SK-N-SH (cell line): ENCODE data around the gene GNG11. TPM values are rescaled to one million over a fixed set of nuclear protein-coding genes. Genes with fewer than 3 reads are reported as not detected.

Experiments used
- CTCF ChIA-PET: fragments of 300-600, 350-600 bp; formaldehyde crosslinking; extraction: SDS; loops from one replicate; lab custom pipeline; 2021; lab: Yijun Ruan, JAX
- POLR2A ChIA-PET: fragments of 350-600 bp; sonication (Branson Sonifier 250); formaldehyde crosslinking; extraction: SDS; loops from one replicate; lab custom pipeline; 2020; ENCODE audit warnings: antibody characterized with exemption, inconsistent platforms; lab: Yijun Ruan, JAX
- DNase-seq: peaks from one replicate; pipeline ENCODE4 v3.0.0; 2012
- H2AFZ ChIP-seq: fragments of 200-600 bp; sonication (generic); 2 replicates; pipeline ENCODE4 v1.8.1; 2016; ENCODE audit warnings: antibody characterized with exemption, mild to moderate bottlenecking, low read depth
- H3F3A ChIP-seq: fragments of 200-600 bp; sonication (generic); replicated peaks from 2 replicates; pipeline ENCODE3; 2016; ENCODE audit warnings: antibody characterized with exemption, mild to moderate bottlenecking; ENCODE audit not compliant: insufficient read depth
- H3K27ac ChIP-seq, 2 experiments: fragments of 200-500 bp in 1 of 2; fragments of 200-600 bp in 1 of 2; sonication (Bioruptor generic) in 1 of 2; sonication (generic), shearing (Covaris generic) in 1 of 2; 2 replicates each; pipeline versions ENCODE4 v1.5.1 to v1.6.1; 2014 to 2016; ENCODE audit warnings: low read depth in 2 of 2, inconsistent platforms in 1 of 2, low read length in 1 of 2, mild to moderate bottlenecking in 1 of 2, mixed read lengths in 1 of 2
- H3K27me3 ChIP-seq: fragments of 200-600 bp; sonication (generic), shearing (Covaris generic); 2 replicates; pipeline ENCODE4 v1.6.1; 2016; ENCODE audit warnings: mixed run types; ENCODE audit not compliant: insufficient read depth
- H3K36me3 ChIP-seq, 2 experiments: fragments of 200-500 bp in 1 of 2; fragments of 200-600 bp in 1 of 2; sonication (Bioruptor generic) in 1 of 2; sonication (generic) in 1 of 2; replicated peaks in 1 of 2; 2 replicates each; pipeline versions ENCODE3 to v1.5.1; 2014 to 2016; ENCODE audit warnings: low read length in 1 of 2, mild to moderate bottlenecking in 1 of 2; ENCODE audit not compliant: insufficient read depth in 2 of 2, control insufficient read depth in 1 of 2
- H3K4me1 ChIP-seq, 2 experiments: fragments of 200-500 bp in 1 of 2; fragments of 200-600 bp in 1 of 2; sonication (Bioruptor generic) in 1 of 2; sonication (generic), shearing (Covaris generic) in 1 of 2; 2 replicates each; pipeline versions ENCODE4 v1.5.1 to v1.6.1; 2014 to 2016; ENCODE audit warnings: low read depth in 1 of 2, low read length in 1 of 2, mixed run types in 1 of 2; ENCODE audit not compliant: insufficient read depth in 2 of 2, control insufficient read depth in 1 of 2
- H3K4me2 ChIP-seq: fragments of 200-600 bp; sonication (generic), shearing (Covaris generic); 2 replicates; pipeline ENCODE4 v1.6.1; 2017; ENCODE audit warnings: mixed run types
- H3K4me3 ChIP-seq, 2 experiments: fragments of 200-500 bp in 1 of 2; fragments of 200-600 bp in 1 of 2; sonication (Bioruptor generic) in 1 of 2; sonication (generic), shearing (Covaris generic) in 1 of 2; 2 replicates each; pipeline versions ENCODE4 v1.5.1 to v1.8.1; 2014 to 2016; ENCODE audit warnings: low read depth in 2 of 2, inconsistent platforms in 1 of 2, low read length in 1 of 2, mild to moderate bottlenecking in 1 of 2, mixed read lengths in 1 of 2, moderate library complexity in 1 of 2
- H3K79me2 ChIP-seq: fragments of 200-600 bp; sonication (generic); 2 replicates; pipeline ENCODE4 v1.8.1; 2017; ENCODE audit warnings: mild to moderate bottlenecking; ENCODE audit not compliant: insufficient read depth
- H3K9ac ChIP-seq: fragments of 200-600 bp; sonication (generic); 2 replicates; pipeline ENCODE4 v1.6.1; 2017; ENCODE audit warnings: mixed run types
- H3K9me2 ChIP-seq: fragments of 200-600 bp; sonication (generic); 2 replicates; pipeline ENCODE4 v1.6.1; 2017; ENCODE audit warnings: mixed run types
- H3K9me3 ChIP-seq: fragments of 200-600 bp; sonication (generic); 2 replicates; pipeline ENCODE4 v1.6.1; 2017; ENCODE audit warnings: mixed run types, mild to moderate bottlenecking, moderate library complexity
- H4K20me1 ChIP-seq: fragments of 200-600 bp; sonication (generic); 2 replicates; pipeline ENCODE4 v1.6.1; 2017; ENCODE audit warnings: mild to moderate bottlenecking, mixed run types; ENCODE audit not compliant: insufficient read depth
- EZH2phosphoT487 ChIP-seq: fragments of 200-600 bp; sonication (generic); IDR thresholded peaks from 2 replicates; pipeline ENCODE4 v1.6.1; 2017; ENCODE audit warnings: low read depth, mixed run types, mild to moderate bottlenecking, antibody characterized with exemption, moderate library complexity, borderline replicate concordance
- FOXJ3 ChIP-seq: sonication (generic); formaldehyde crosslinking; IDR thresholded peaks from 2 replicates; pipeline ENCODE4 v1.5.1; 2020; ENCODE audit warnings: mild to moderate bottlenecking, missing genetic modification reagents
- GATA2 ChIP-seq: sonication (generic); formaldehyde crosslinking; IDR thresholded peaks from 2 replicates; pipeline ENCODE4 v1.5.0; 2020; ENCODE audit warnings: mild to moderate bottlenecking, missing genetic modification reagents
- NRF1 ChIP-seq: IDR thresholded peaks from 2 replicates; pipeline ENCODE4 v1.6.1; 2012; ENCODE audit warnings: low read depth, mild to moderate bottlenecking, low read length
- RCOR1 ChIP-seq: fragments of 150-350 bp; IDR thresholded peaks from 2 replicates; pipeline ENCODE4 v1.6.1; 2017; ENCODE audit warnings: antibody characterized with exemption, low read length
- YY1 ChIP-seq: IDR thresholded peaks from 2 replicates; pipeline ENCODE4 v1.4.0; 2012; ENCODE audit warnings: low read depth, mild to moderate bottlenecking
- WGBS: methylation state at CpG from one replicate; pipeline ENCODE4 v1.1.6; 2017; ENCODE audit warnings: low lambda C conversion rate; 5-methylcytosine and 5-hydroxymethylcytosine counted together
- polyA plus RNA-seq, 3 experiments: library from polyadenylated mRNA; depleted of rRNA; stranded (reverse); fragments of >200 nt; gene quantifications; 2 replicates each; pipeline ENCODE4 v1.2.3, GENCODE V29; 2012
- TF ChIP-seq, protein P1 (sequence below): fragments of 150-350 bp; IDR thresholded peaks from 2 replicates; pipeline ENCODE4 v1.6.1; 2017; ENCODE audit warnings: antibody characterized with exemption, low read length, low read depth, borderline replicate concordance
- TF ChIP-seq, protein P2 (sequence below): fragments of 200-600 bp; sonication (generic); IDR thresholded peaks from 2 replicates; pipeline ENCODE4 v1.6.1; 2017; ENCODE audit warnings: antibody characterized with exemption, mild to moderate bottlenecking, moderate library complexity

Gene GNG11
- polyA plus RNA-seq, 1 of the 3 experiments (the other 2 are of a cell fraction) = 11.5 TPM

DNA sequence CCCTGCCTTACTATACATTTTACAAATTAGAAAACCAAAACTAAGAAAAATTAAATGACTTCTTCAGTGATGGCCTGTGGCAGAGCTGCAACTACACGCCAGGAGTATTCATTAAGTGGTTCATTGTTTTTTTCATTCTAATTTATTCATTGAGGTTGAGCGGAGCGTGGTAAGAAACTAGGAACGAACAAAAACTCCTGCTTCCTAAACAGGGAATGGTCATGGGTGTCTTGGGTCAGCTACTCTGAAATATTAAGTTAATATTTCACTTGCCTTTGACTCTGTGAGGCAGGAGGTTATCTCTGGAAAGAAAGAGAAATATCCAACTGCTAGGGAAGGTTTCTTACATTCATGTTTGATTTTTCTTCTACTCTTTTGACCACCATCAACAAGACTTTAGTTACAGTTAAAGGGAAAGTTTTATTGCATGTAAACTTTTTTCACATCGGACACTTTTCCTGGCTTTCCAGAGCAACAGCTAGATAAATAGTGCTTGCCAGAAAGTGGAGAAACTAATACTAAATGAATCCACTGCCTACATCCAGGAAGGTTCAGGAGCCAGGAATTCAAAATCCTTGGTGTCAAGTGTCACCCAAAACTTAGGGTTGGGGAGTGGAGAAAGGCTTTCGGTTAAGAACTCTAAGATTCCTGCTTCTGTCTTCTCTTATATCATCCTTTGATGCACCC, 896 bp upstream of the GNG11 start:
- peaks cover 30% of the 10 kb centered on the region for H3K79me2 ChIP-seq
- POLR2A ChIA-PET = interaction anchor here (1.3 to 1.7 kb wide), 4 partner anchors 25 to 44 kb away, joined by 3 to 8 read pairs (median 4); no protein-coding TSS in a partner anchor
- TF ChIP-seq YY1 (no peak), RCOR1 (no peak), NRF1 (no peak), EZH2phosphoT487 (no peak), FOXJ3 (no peak)
- TF ChIP-seq, protein P1, sequence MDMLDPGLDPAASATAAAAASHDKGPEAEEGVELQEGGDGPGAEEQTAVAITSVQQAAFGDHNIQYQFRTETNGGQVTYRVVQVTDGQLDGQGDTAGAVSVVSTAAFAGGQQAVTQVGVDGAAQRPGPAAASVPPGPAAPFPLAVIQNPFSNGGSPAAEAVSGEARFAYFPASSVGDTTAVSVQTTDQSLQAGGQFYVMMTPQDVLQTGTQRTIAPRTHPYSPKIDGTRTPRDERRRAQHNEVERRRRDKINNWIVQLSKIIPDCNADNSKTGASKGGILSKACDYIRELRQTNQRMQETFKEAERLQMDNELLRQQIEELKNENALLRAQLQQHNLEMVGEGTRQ = no peak
- TF ChIP-seq, all 33 proteins: peak for 0
- Histone ChIP-seq H3K9me2 (no peaks in the 10 kb centered on the region), H3K27ac (peak overlapping the region; percentile 78 to 98; a peak in 3 of 4 replicates), H3K4me2 (peak overlapping the region; percentile 73), H4K20me1 (no peaks in the 10 kb centered on the region), H3K4me3 (no peak overlapping the region; a peak in 1 of 4 replicates), H2AFZ (peak overlapping the region; percentile 92), H3K9ac (no peak overlapping the region), H3K9me3 (no peaks in the 10 kb centered on the region), H3F3A (peaks cover 8% of the 10 kb centered on the region), H3K4me1 (peaks cover 14 to 22% of the 10 kb centered on the region in 2 experiments; a peak in 3 of 4 replicates), H3K36me3 (peaks cover 3 to 4% of the 10 kb centered on the region in 2 experiments), H3K27me3 (no peaks in the 10 kb centered on the region)
- CTCF ChIA-PET = interaction anchor here (0.5 to 3.3 kb wide), 13 partner anchors 10 to 515 kb away, joined by 3 to 17 read pairs (median 4); partner anchors contain the start of gene TFPI2
- DNase-seq = no peak
- WGBS = 77% methylated on average over 6 of the region's 6 CpGs

DNA sequence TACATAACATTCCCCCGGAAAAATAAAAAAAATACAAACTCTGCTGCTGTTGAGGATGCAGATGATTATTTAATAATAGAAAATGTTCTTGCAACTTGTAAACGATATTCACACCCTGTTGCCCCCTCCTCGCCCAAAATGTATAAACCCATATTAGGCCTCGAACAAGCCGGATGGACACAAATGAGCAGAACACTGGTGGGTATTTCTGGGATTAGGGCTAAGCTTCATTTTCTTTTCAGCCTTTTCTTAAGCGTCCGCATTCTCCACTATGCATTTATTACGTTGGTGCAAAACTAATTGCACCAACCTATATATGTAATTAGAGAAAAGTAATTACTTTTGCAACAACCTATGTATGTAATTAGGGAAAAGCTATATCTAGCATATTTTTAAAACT, 349 bp upstream of the GNG11 start:
- H3K9me2 ChIP-seq = no peaks in the 10 kb centered on the region
- H3F3A ChIP-seq = peaks cover 8% of the 10 kb centered on the region
- H4K20me1 ChIP-seq = no peaks in the 10 kb centered on the region
- 56% methylated on average over 8 of the region's 8 CpGs for WGBS
- peak overlapping the region; percentile 92 for H2AFZ ChIP-seq
- H3K79me2 ChIP-seq = peaks cover 30% of the 10 kb centered on the region
- H3K9me3 ChIP-seq = no peaks in the 10 kb centered on the region
- H3K4me1 ChIP-seq = peaks cover 14 to 22% of the 10 kb centered on the region in 2 experiments; a peak in 3 of 4 replicates
- H3K4me3 ChIP-seq = peak overlapping the region; percentile 69 to 79
- ChIA-PET POLR2A (interaction anchor here (0.5 to 1.7 kb wide), 7 partner anchors 18 to 201 kb away, joined by 3 to 8 read pairs (median 4); no protein-coding TSS in a partner anchor), CTCF (interaction anchor here (0.5 to 3.3 kb wide), 22 partner anchors 11 to 514 kb away, joined by 3 to 17 read pairs (median 4); partner anchors contain the start of gene TFPI2)
- peak overlapping the region; percentile 73 for H3K4me2 ChIP-seq
- no peak for TF ChIP-seq GATA2 (CRISPR knock-in tag)
- no peaks in the 10 kb centered on the region for H3K27me3 ChIP-seq
- no peak for DNase-seq
- peak overlapping the region; percentile 78 to 98 for H3K27ac ChIP-seq
- H3K9ac ChIP-seq = peak overlapping the region; percentile 73
- peaks cover 7% of the 10 kb centered on the region in 2 experiments for H3K36me3 ChIP-seq

DNA sequence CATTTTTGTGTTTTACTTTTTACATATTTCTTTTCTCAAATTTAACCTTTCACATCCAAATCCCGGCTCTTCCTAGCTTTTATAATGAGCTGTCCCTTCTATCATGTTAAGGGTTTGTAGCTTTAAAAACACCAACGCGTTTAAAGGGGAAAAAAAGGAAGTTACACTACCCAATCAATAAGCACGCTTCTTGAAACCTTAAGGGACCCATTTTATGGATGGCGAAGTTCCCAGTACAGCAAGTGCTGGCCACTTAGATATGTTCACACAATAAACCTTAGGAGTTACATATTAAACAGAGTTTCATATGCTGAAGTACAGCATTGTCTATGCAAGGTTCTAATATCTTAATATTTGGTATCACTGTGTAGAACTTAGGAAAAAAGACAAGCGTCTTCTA, 1.8 kb downstream of the GNG11 start:
- peak overlapping the region; percentile 92; the same call in 1 of the 2 replicates for H2AFZ ChIP-seq
- no peak for DNase-seq
- POLR2A ChIA-PET = no interaction called here
- CTCF ChIA-PET = interaction anchor here (0.6 to 2.0 kb wide), 4 partner anchors 9 to 330 kb away, joined by 3 to 8 read pairs (median 4); no protein-coding TSS in a partner anchor
- H3K27ac ChIP-seq = peak overlapping the region; percentile 78 to 98; a peak in 3 of 4 replicates
- peak overlapping the region; percentile 73 for H3K4me2 ChIP-seq
- 30% methylated on average over 6 of the region's 6 CpGs for WGBS
- H4K20me1 ChIP-seq = no peaks in the 10 kb centered on the region
- H3K4me3 ChIP-seq = peak overlapping the region; percentile 69 to 79
- no peaks in the 10 kb centered on the region for H3K9me2 ChIP-seq
- no peaks in the 10 kb centered on the region for H3K27me3 ChIP-seq
- TF ChIP-seq, protein P2, sequence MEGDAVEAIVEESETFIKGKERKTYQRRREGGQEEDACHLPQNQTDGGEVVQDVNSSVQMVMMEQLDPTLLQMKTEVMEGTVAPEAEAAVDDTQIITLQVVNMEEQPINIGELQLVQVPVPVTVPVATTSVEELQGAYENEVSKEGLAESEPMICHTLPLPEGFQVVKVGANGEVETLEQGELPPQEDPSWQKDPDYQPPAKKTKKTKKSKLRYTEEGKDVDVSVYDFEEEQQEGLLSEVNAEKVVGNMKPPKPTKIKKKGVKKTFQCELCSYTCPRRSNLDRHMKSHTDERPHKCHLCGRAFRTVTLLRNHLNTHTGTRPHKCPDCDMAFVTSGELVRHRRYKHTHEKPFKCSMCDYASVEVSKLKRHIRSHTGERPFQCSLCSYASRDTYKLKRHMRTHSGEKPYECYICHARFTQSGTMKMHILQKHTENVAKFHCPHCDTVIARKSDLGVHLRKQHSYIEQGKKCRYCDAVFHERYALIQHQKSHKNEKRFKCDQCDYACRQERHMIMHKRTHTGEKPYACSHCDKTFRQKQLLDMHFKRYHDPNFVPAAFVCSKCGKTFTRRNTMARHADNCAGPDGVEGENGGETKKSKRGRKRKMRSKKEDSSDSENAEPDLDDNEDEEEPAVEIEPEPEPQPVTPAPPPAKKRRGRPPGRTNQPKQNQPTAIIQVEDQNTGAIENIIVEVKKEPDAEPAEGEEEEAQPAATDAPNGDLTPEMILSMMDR = no peak
- H3K79me2 ChIP-seq = peaks cover 30% of the 10 kb centered on the region
- peak overlapping the region; percentile 73 for H3K9ac ChIP-seq
- H3F3A ChIP-seq = peaks cover 8% of the 10 kb centered on the region
- peaks cover 13 to 23% of the 10 kb centered on the region in 2 experiments for H3K36me3 ChIP-seq
- no peaks in the 10 kb centered on the region for H3K9me3 ChIP-seq
- peaks cover 14 to 25% of the 10 kb centered on the region in 2 experiments; a peak in 3 of 4 replicates for H3K4me1 ChIP-seq
